Ramos (cell line): ENCODE data around the gene SUMO3.

Experiments
- in situ Hi-C: fragments of 300-500 bp; cut with MboI; formaldehyde crosslinking; loops from one replicate; pipeline ENCODE4 v1.14.3; 2022; ENCODE audit warnings: low sequenced_read_pairs; ENCODE audit not compliant: unreplicated experiment

Gene SUMO3

DNA sequence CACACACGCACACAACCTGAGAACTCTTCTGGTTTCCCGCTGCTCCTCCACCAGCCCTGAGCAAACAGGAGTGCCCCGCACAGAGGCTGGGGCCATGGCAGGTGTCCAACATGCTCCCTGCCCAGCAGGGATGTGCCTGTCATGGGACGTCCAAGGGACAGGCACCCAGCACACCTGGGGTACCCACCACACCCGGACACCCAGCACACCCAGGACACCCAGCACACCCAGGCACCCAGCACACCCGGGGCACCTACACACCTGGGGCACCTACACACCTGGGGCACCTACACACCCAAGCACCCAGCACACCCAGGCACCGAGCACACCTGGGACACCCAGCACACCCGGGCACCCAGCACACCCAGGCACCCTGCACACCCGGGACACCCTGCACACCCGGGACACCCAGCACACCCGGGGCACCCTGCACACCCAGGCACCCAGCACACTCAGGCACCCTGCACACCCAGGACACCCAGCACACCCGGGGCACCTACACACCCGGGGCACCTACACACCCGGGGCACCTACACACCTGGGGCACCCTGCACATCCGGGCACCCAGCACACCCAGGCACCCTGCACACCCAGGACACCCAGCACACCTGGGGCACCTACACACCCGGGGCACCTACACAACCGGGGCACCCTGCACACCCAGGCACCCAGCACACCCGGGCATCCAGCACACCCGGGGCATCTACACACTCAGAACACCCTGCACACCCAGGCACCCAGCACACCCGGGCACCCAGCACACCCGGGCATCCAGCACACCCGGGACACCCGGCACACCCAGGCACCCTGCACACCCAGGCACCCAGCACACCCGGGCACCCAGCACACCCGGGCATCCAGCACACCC, 54.2 kb downstream of the SUMO3 start:
- in situ Hi-C loops, result no loop called here

DNA sequence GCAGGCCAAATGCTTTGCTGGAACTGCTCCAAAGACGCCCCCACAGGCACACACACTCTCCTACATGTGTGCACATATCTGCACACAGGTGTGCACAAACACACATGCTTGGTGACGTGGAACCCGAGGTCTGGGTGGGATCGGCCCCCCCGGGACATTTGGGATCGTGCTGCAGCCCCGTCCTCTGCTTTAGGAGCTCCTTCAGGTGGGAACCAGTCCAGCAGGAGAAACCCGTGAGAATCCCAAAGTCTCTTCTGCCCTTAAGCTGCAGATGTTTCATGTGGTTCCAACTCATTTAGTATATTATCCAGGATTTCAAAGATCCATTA, 54.8 kb downstream of the SUMO3 start:
- in situ Hi-C loops, result no loop called here

GRCh38 chr21:44762221-44763049, 55.4 kb downstream of the SUMO3 start:
- in situ Hi-C loops, result no loop called here

DNA sequence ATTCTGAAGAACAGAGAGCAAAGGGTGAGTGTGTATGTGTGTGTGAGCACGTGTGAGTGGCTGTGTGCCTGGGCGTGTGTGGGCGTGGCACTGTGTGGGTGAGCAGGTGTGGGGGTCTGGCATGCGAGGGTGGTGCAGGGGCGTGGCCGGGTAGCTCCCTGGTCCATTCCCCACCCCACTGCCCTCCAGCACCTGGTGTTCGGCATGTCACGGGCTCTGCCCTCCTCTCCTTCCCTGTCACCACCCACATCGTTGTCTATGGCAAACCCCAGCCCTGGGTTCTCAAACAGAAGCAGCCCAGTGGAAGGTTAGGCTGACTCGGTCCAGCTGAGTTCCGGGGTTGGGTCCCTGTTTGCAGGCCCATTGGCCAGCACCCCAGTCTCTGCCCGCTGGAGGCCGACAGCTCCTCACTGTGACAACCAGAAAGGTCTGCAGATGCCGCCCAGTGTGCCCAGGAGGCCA, 56.1 kb downstream of the SUMO3 start:
- in situ Hi-C loops, result no loop called here

- in situ Hi-C loops, result no loop called here
These were observed 56.7 kb downstream of the SUMO3 start for GRCh38 chr21:44761011-44761729.

DNA sequence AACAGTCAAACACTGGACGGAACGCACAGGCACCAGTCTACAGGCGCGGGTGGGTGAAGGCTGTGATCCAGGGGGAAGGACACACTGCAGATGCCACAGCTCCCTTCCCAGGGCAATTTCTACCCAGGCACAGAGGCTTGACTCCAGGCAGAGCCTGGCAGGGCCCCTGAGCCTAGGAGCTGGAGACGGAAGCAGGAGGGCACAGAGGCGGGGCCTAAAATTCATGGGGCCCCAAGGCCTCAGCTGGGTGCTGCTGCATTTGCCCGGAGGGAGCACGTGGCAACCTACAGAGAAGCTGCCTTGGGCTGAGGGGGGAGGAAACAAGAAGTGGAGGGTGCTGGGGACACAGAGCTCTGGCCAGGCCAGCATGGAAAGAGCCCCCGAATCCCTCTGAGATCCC, 57.5 kb downstream of the SUMO3 start:
- in situ Hi-C loops, result no loop called here

- in situ Hi-C loops, result no loop called here
These were observed 58.1 kb downstream of the SUMO3 start for GRCh38 chr21:44759628-44760285.

DNA sequence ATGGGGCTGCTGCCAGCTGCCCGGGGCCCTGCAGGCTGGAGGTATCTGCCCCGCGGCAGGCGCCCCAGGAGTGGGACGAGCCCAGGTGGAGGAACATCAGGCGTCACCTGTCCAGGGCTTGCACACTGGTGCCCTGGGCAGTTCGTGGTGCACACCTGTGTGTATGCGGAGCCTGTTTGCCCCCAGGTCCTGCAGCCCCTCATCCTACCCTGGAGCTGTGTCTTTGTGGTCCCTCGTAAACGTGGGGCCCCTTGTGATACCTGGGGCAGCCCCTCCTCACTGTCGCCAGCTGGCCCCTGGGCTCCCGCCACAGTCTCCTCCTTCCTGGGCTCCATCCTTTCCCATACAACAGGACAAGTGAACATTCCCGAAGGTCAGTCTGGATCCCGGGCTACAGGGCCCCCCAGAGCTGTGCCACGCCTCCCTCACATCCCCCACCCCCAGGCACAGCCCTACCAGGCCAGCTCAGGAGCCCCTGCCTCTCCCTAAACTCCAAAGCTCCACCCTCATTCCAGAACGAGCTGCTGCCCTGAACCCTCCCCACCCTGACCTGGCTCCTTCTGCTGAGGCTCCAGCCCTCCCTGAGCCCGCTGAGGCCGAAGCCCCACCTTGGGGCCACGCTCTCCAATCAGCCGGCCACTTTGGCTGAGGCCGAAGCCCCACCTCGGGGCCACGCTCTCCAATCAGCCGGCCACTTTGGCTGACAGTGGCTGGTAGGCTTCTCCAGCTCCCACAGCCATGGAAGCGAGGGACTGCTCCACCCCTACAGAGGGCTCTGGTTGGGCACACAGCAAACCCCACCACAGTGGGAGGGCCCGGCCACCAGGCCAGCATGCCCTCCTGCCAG, 58.9 kb downstream of the SUMO3 start:
- in situ Hi-C loops, result no loop called here

DNA sequence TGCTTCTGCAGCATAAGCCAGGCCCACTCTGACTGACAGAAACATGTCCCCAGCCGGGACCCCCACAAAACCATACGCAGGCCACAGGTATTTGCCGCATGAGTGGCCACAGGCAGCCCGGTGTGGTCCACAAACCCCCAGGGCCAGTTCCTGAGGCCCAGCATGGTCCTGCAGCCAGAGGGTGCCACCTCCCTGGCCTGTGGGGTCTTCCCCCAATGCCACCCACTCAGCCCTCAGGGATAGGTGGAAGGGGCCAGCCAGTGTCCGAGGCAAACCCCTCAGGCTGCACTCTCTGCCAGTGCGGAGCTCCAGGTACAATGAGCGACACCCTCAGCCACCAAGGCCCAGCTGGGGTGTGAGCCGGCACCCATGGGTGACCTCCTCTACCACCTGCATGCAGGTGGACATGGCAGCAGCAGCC, 59.7 kb downstream of the SUMO3 start:
- in situ Hi-C loops, result no loop called here

DNA sequence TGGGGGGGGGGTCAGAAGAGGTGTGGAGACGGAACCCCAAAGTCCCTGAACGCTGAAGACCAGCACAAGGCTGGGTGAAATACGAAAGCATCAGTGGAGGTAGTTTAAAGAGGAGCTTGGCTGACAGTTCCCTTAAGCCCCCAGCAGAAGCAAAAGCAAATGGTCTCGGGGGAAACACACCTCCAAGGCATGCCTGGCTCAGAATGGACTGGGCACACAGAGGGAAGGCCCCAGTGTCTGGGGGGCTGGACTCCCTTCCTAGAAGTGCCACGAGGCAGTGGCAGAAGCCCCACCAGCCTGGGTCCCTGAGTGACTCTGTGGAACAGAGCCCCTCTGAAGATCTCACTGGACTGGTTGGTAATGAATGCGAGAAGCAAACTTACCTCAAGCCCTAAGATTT, 60.1 kb downstream of the SUMO3 start:
- in situ Hi-C loops, result no loop called here

DNA sequence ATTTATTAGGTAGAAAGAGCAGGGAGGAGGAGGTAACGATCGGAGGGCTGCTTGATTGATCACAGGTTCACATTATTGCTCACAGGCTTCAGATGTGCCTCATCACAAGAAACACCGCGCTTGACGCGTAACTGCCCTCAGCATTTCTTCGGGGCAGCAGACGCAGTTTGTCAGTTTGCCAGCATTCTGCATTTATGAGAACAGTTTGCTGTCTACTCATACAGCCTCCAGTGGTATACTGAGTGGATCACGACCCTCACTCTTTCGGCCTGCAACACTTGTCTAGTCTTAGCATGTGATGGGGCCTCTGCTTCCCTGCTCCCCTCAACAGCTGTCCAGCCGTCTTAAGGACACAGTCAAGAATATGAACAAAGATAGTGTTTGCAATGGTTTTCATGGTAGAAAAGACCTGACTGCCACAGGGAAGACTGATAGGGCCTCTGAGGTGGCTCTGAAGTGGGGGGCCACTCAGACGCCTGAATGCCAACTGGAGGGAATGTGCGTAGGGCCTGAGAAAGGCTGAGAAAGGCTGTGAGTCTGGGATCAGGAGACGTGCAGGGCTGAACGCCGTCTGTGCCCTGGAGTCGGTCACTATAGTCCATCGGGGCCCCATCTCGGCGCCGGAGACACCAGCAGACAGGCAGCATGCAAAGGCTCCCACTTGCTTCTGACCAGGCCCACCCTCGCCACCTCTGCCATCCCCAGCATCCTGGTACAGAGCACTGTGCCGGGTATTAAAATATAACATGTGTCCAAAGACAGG, 61.3 kb downstream of the SUMO3 start:
- in situ Hi-C loops, result no loop called here
